Activated naive CD4-positive, alpha-beta T cell treated with anti-CD3 and anti-CD28 coated beads for 36 hours (primary cell): ENCODE measurements around the gene ACOX3. TPM values are rescaled to one million over a fixed set of nuclear protein-coding genes. Genes with fewer than 3 reads are reported as not detected.

Source experiments
- CTCF ChIA-PET: fragments of 350-600 bp; sonication (Branson Sonifier 250); formaldehyde crosslinking; loops from one replicate; lab custom pipeline; 2021; ENCODE audit warnings: antibody characterized with exemption; lab: Charles Lee
- DNase-seq: peaks from one replicate; pipeline ENCODE4 v3.0.0-alpha.2; 2020
- H3K27ac Mint-ChIP-seq: one replicate; pipeline ENCODE4 v1.8.0; 2021; ENCODE audit warnings: mild to moderate bottlenecking, mixed read lengths
- H3K27me3 Mint-ChIP-seq: one replicate; pipeline ENCODE4 v1.8.0; 2021; ENCODE audit warnings: low read depth, mixed read lengths
- H3K36me3 Mint-ChIP-seq: one replicate; pipeline ENCODE4 v1.8.0; 2021; ENCODE audit warnings: low read depth, mixed read lengths
- H3K4me1 Mint-ChIP-seq: one replicate; pipeline ENCODE4 v1.8.0; 2021; ENCODE audit warnings: low read depth, mixed read lengths
- H3K4me3 Mint-ChIP-seq: one replicate; pipeline ENCODE4 v1.8.0; 2021; ENCODE audit warnings: mild to moderate bottlenecking, moderate library complexity, mixed read lengths
- H3K9me3 Mint-ChIP-seq: one replicate; pipeline ENCODE4 v1.8.0; 2021; ENCODE audit warnings: mixed read lengths
- intact Hi-C: fragments of 100-400 bp; cut with micrococcal nuclease; formaldehyde crosslinking; loops from one replicate; pipeline ENCODE4 v1.15.1; 2023
- total RNA-seq, 2 experiments: library from RNA; stranded (reverse); gene quantifications; one replicate each; pipeline ENCODE4 v1.2.3, GENCODE V29; 2021

Gene ACOX3
- total RNA-seq, 2 experiments from 2014 or later, result 11.9 to 13.3 TPM

GRCh38 chr4:8328456-8328855 is 112.1 kb downstream of the ACOX3 start:
- no peak for DNase-seq
- CTCF ChIA-PET, result no interaction called here
- Mint-ChIP-seq H3K4me3 (no peak overlapping the region), H3K27me3 (no peaks in the 10 kb centered on the region), H3K9me3 (no peaks in the 10 kb centered on the region), H3K27ac (no peak overlapping the region), H3K36me3 (no peaks in the 10 kb centered on the region), H3K4me1 (no peaks in the 10 kb centered on the region)
- intact Hi-C loops, result no loop called here

GRCh38 chr4:8326206-8326605 is 114.3 kb downstream of the ACOX3 start:
- no peaks in the 10 kb centered on the region for H3K4me1 Mint-ChIP-seq
- CTCF ChIA-PET, result no interaction called here
- no peak for DNase-seq

GRCh38 chr4:8325291-8325973 is 115.1 kb downstream of the ACOX3 start:
- CTCF ChIA-PET, result no interaction called here
- no peak overlapping the region for H3K27ac Mint-ChIP-seq
- no peak overlapping the region for H3K4me3 Mint-ChIP-seq
- no peaks in the 10 kb centered on the region for H3K9me3 Mint-ChIP-seq
- no peaks in the 10 kb centered on the region for H3K36me3 Mint-ChIP-seq
- DNase-seq, result no peak
- no peaks in the 10 kb centered on the region for H3K4me1 Mint-ChIP-seq
- H3K27me3 Mint-ChIP-seq, result no peaks in the 10 kb centered on the region
- intact Hi-C loops, result no loop called here

More at GRCh38 chr4:8326206-8326605, 114.3 kb downstream of the ACOX3 start:
- Mint-ChIP-seq H3K36me3 (no peaks in the 10 kb centered on the region), H3K9me3 (no peaks in the 10 kb centered on the region), H3K4me3 (no peak overlapping the region), H3K27ac (no peak overlapping the region), H3K27me3 (no peaks in the 10 kb centered on the region)
- intact Hi-C loops, result no loop called here

DNA sequence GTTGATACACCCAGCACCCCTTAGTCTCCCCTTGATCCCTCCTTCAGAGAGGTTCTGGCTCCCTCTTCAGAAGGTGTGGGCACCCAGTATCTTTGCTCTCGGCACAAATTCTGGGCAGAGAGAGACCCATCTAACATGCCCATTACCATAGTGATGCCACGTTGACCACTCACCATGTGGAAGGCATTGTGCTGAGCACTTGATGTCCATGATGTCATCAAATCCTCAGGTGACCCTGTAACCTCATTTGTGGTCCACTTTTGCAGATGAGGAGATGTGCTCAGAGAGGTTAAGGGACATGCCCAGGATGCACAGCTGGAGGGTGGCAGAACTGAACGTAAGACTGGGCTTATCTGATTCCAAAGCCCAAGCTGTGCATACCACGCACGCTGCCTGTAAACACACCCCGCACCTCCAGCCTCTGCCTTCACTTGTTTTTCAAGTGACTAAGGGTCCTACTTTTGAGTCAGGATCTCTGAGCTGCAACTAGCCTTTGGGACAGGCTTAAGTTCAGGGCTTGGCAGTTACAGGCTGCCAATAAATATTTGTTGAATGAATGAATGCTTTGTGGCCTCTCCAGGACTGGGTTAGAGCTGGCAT is 115.8 kb downstream of the ACOX3 start:
- CTCF ChIA-PET, result no interaction called here
- H3K9me3 Mint-ChIP-seq, result no peaks in the 10 kb centered on the region
- intact Hi-C loops, result no loop called here
- no peaks in the 10 kb centered on the region for H3K27me3 Mint-ChIP-seq
- no peak overlapping the region for H3K27ac Mint-ChIP-seq
- no peaks in the 10 kb centered on the region for H3K36me3 Mint-ChIP-seq
- no peak for DNase-seq
- no peak overlapping the region for H3K4me3 Mint-ChIP-seq
- no peaks in the 10 kb centered on the region for H3K4me1 Mint-ChIP-seq

DNA sequence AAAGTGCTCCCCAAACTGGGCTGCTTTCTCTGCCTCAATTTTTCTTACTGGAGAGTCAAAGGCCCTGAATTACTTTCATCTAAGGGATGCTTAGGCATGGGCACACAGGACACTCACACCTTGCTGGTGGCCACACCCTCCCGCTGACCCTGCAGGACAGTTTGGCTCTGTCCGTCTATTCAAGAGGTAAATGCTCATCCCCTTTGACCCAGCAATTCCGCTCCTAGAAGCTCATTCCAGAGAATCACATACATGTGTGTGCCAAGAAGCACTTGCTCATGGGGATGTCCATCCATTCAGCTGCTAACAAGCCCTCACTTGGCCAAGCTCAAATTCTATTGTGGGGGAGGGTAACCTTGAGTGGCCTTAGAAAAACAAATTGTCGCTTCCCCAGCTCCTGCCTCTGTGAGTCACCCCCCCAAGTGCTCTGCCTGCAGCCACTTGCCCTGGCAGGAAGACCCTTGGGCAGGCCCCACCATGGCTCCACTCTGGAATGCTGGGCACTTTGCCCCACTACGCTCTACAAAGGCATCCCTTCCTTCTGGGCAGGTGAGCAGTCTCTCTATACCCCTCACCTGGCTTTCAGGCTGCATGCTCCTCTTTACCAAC is 116.5 kb downstream of the ACOX3 start:
- intact Hi-C loops, result no loop called here
- CTCF ChIA-PET, result no interaction called here
- no peak for DNase-seq
- no peaks in the 10 kb centered on the region for H3K9me3 Mint-ChIP-seq
- no peaks in the 10 kb centered on the region for H3K36me3 Mint-ChIP-seq
- no peak overlapping the region for H3K27ac Mint-ChIP-seq
- no peak overlapping the region for H3K4me3 Mint-ChIP-seq
- H3K27me3 Mint-ChIP-seq, result no peaks in the 10 kb centered on the region
- no peaks in the 10 kb centered on the region for H3K4me1 Mint-ChIP-seq

- no peak overlapping the region for H3K4me3 Mint-ChIP-seq
- H3K9me3 Mint-ChIP-seq, result no peaks in the 10 kb centered on the region
- CTCF ChIA-PET, result interaction anchor here (1.0 kb wide), 1 partner anchor 56 kb away, joined by 3 read pairs; no protein-coding TSS in a partner anchor
- no peak overlapping the region for H3K27ac Mint-ChIP-seq
- H3K36me3 Mint-ChIP-seq, result no peaks in the 10 kb centered on the region
- DNase-seq, result no peak
- intact Hi-C loops, result no loop called here
- no peaks in the 10 kb centered on the region for H3K4me1 Mint-ChIP-seq
- H3K27me3 Mint-ChIP-seq, result no peaks in the 10 kb centered on the region
Observed at GRCh38 chr4:8322794-8323704, 117.5 kb downstream of the ACOX3 start.

- Mint-ChIP-seq H3K27me3 (no peaks in the 10 kb centered on the region), H3K4me3 (no peak overlapping the region), H3K36me3 (no peaks in the 10 kb centered on the region), H3K4me1 (no peaks in the 10 kb centered on the region), H3K27ac (no peak overlapping the region), H3K9me3 (no peaks in the 10 kb centered on the region)
- DNase-seq, result no peak
- CTCF ChIA-PET, result no interaction called here
- intact Hi-C loops, result no loop called here
Observed at GRCh38 chr4:8321771-8322170, 118.8 kb downstream of the ACOX3 start.

DNA sequence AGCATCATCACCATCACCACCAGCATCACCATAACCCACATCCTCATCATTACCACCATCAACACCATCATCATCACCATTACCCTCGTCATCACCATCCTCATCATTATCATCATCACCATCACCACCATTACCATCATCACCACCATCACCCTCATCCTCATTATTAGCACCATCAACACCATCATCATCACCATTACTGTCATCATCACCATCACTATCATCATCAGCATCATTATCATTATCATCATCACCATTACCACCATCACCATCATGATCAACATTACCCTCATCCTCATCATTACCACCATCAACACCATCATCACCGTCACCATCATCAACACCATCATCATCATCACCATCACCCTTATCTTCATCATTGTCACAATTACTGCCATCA is 119.3 kb downstream of the ACOX3 start:
- DNase-seq, result no peak
- Mint-ChIP-seq H3K9me3 (no peaks in the 10 kb centered on the region), H3K4me3 (no peak overlapping the region), H3K27ac (no peak overlapping the region), H3K27me3 (no peaks in the 10 kb centered on the region), H3K36me3 (no peaks in the 10 kb centered on the region), H3K4me1 (no peaks in the 10 kb centered on the region)
- intact Hi-C loops, result no loop called here
- CTCF ChIA-PET, result no interaction called here

GRCh38 chr4:8320386-8320750 is 120.2 kb downstream of the ACOX3 start:
- intact Hi-C loops, result no loop called here
- DNase-seq, result no peak

GRCh38 chr4:8319731-8320385 is 120.7 kb downstream of the ACOX3 start:
- H3K36me3 Mint-ChIP-seq, result no peaks in the 10 kb centered on the region
- intact Hi-C loops, result no loop called here
- H3K27me3 Mint-ChIP-seq, result no peaks in the 10 kb centered on the region
- H3K9me3 Mint-ChIP-seq, result no peaks in the 10 kb centered on the region
- CTCF ChIA-PET, result no interaction called here
- no peak overlapping the region for H3K27ac Mint-ChIP-seq
- no peaks in the 10 kb centered on the region for H3K4me1 Mint-ChIP-seq
- DNase-seq, result no peak
- H3K4me3 Mint-ChIP-seq, result no peak overlapping the region

More at GRCh38 chr4:8320386-8320750, 120.2 kb downstream of the ACOX3 start:
- Mint-ChIP-seq H3K36me3 (no peaks in the 10 kb centered on the region), H3K27ac (no peak overlapping the region), H3K9me3 (no peaks in the 10 kb centered on the region), H3K27me3 (no peaks in the 10 kb centered on the region), H3K4me3 (no peak overlapping the region), H3K4me1 (no peaks in the 10 kb centered on the region)
- CTCF ChIA-PET, result no interaction called here

- intact Hi-C loops, result no loop called here
- no peak overlapping the region for H3K27ac Mint-ChIP-seq
- no peaks in the 10 kb centered on the region for H3K4me1 Mint-ChIP-seq
- no peaks in the 10 kb centered on the region for H3K9me3 Mint-ChIP-seq
- CTCF ChIA-PET, result interaction anchor here (1.1 kb wide), 1 partner anchor 77 kb away, joined by 3 read pairs; no protein-coding TSS in a partner anchor
- no peak for DNase-seq
- peaks cover 3% of the 10 kb centered on the region for H3K27me3 Mint-ChIP-seq
- no peaks in the 10 kb centered on the region for H3K36me3 Mint-ChIP-seq
- H3K4me3 Mint-ChIP-seq, result no peak overlapping the region
Observed at GRCh38 chr4:8319061-8319460, 121.5 kb downstream of the ACOX3 start.

GRCh38 chr4:8318509-8318908 is 122.0 kb downstream of the ACOX3 start:
- Mint-ChIP-seq H3K27me3 (peaks cover 3% of the 10 kb centered on the region), H3K4me3 (no peak overlapping the region), H3K4me1 (no peaks in the 10 kb centered on the region), H3K36me3 (no peaks in the 10 kb centered on the region), H3K27ac (no peak overlapping the region), H3K9me3 (no peaks in the 10 kb centered on the region)
- intact Hi-C loops, result no loop called here
- DNase-seq, result no peak
- CTCF ChIA-PET, result interaction anchor here (1.1 kb wide), 1 partner anchor 76 kb away, joined by 3 read pairs; no protein-coding TSS in a partner anchor
